A549 (cell line): ENCODE measurements around the gene IDI1. TPM values are rescaled to one million over a fixed set of nuclear protein-coding genes. Genes with fewer than 3 reads are reported as not detected.
A peak's percentile ranks its signal among the peaks of the same experiment; 100 is the strongest.
"Not testable (repeated sequence)": the region's sequence is repeated elsewhere in the genome, so short reads cannot be mapped to it uniquely, and the experiment has no call there.

ENCODE experiments used
- ATAC-seq, 2 experiments: fragments of 200-7000 bp in 1 of 2; fragments of >200 bp in 1 of 2; cut with Nextera tagmentation in 1 of 2; cut with Tn5 transposase in 1 of 2; 3 replicates each; pipeline versions ENCODE4 v1.8.0 to v1.9.1; 2018 to 2020; ENCODE audit warnings: mild to moderate bottlenecking in 1 of 2, moderate library complexity in 1 of 2
- CTCF ChIA-PET: fragments of 300-600 bp; sonication (Branson Sonifier 250); formaldehyde crosslinking; extraction: SDS; loops from one replicate; lab custom pipeline; 2021; ENCODE audit warnings: antibody characterized with exemption, inconsistent platforms; lab: Yijun Ruan, JAX
- POLR2A ChIA-PET: fragments of 350-600 bp; formaldehyde crosslinking; extraction: SDS; loops from one replicate; lab custom pipeline; 2021; ENCODE audit warnings: antibody characterized with exemption, inconsistent platforms; lab: Yijun Ruan, JAX
- DNase-seq, 2 experiments: peaks; one replicate each; pipeline versions ENCODE4 v3.0.0 to v3.0.0-alpha.2; 2011 to 2016; ENCODE audit warnings: low read depth in 1 of 2, low spot score in 1 of 2
- FAIRE-seq: peaks from 2 replicates; lab custom pipeline; 2011; peaks lifted over from hg19 to GRCh38; lab: Jason Lieb, UNC
- H3K27ac ChIP-seq, 2 experiments: fragments of >200 bp; sonication (Bioruptor Twin); formaldehyde crosslinking; 3 replicates each; pipeline ENCODE4 v1.5.1; 2016 to 2017
- H3K4me1 ChIP-seq: fragments of >200 bp; sonication (Bioruptor Twin); formaldehyde crosslinking; 3 replicates; pipeline ENCODE4 v1.6.1; 2016
- H3K4me2 ChIP-seq: fragments of >200 bp; sonication (Bioruptor Twin); formaldehyde crosslinking; 3 replicates; pipeline ENCODE4 v1.6.1; 2016
- H3K4me3 ChIP-seq: fragments of >200 bp; sonication (Bioruptor Twin); formaldehyde crosslinking; 3 replicates; pipeline ENCODE4 v1.5.1; 2016
- H3K9me3 ChIP-seq: fragments of >200 bp; sonication (Bioruptor Twin); formaldehyde crosslinking; 3 replicates; pipeline ENCODE4 v1.6.1; 2016
- ATOH8 ChIP-seq: fragments of 250-450 bp; sonication (Bioruptor Pico); IDR thresholded peaks from 2 replicates; pipeline ENCODE4 v1.5.0; 2020; ENCODE audit warnings: low read depth, mild to moderate bottlenecking, moderate library complexity
- BCL3 ChIP-seq: fragments of >200 bp; sonication (Bioruptor Twin); formaldehyde crosslinking; IDR thresholded peaks from 3 replicates; pipeline ENCODE4 v1.6.1; 2016
- BHLHE40 ChIP-seq: IDR thresholded peaks from 2 replicates; pipeline ENCODE4 v1.6.1; 2012; ENCODE audit warnings: low read depth, low read length, inconsistent platforms
- CBX2 ChIP-seq: fragments of 200-600 bp; sonication (generic); IDR thresholded peaks from 2 replicates; pipeline ENCODE4 v1.6.1; 2016; ENCODE audit warnings: low read depth, mild to moderate bottlenecking, borderline replicate concordance
- CBX8 ChIP-seq: fragments of 200-600 bp; sonication (generic); IDR thresholded peaks from 2 replicates; pipeline ENCODE4 v1.6.1; 2016
- CEBPB ChIP-seq, 2 experiments: fragments of >200 bp in 1 of 2; sonication (Bioruptor Twin) in 1 of 2; formaldehyde crosslinking in 1 of 2; IDR thresholded peaks; 2 replicates each; pipeline ENCODE4 v1.6.1; 2012 to 2016
- CTCF ChIP-seq: fragments of >200 bp; sonication (Bioruptor Twin); formaldehyde crosslinking; IDR thresholded peaks from 3 replicates; pipeline ENCODE4 v1.5.1; 2016
- EHF ChIP-seq: fragments of 250-450 bp; sonication (Bioruptor Pico); IDR thresholded peaks from 2 replicates; pipeline ENCODE4 v1.5.0; 2020; ENCODE audit warnings: mild to moderate bottlenecking
- EHMT2 ChIP-seq: fragments of 200-600 bp; sonication (generic); IDR thresholded peaks from 2 replicates; pipeline ENCODE4 v1.6.1; 2016; ENCODE audit warnings: antibody characterized with exemption, low read depth, mild to moderate bottlenecking, moderate library complexity
- ELK1 ChIP-seq: fragments of 150-350 bp; IDR thresholded peaks from 2 replicates; pipeline ENCODE4 v1.6.1; 2014; ENCODE audit warnings: low read depth, mild to moderate bottlenecking, low read length
- EP300 ChIP-seq, 2 experiments: fragments of >200 bp; sonication (Bioruptor Twin); formaldehyde crosslinking; IDR thresholded peaks; 2 replicates in 1 of 2; 3 replicates in 1 of 2; pipeline ENCODE4 v1.6.1; 2016 to 2017
- FOSB ChIP-seq: fragments of 250-450 bp; sonication (Bioruptor Pico); IDR thresholded peaks from 2 replicates; pipeline ENCODE4 v1.5.0; 2020; ENCODE audit warnings: mild to moderate bottlenecking, moderate library complexity
- FOSL2 ChIP-seq, 2 experiments: fragments of 450-650 bp in 1 of 2; fragments of >200 bp in 1 of 2; sonication (Bioruptor Twin) in 1 of 2; formaldehyde crosslinking; IDR thresholded peaks; 2 replicates each; pipeline versions ENCODE4 v1.5.0 to v1.6.1; 2016 to 2020; ENCODE audit warnings: mild to moderate bottlenecking in 1 of 2, moderate library complexity in 1 of 2
- HMGXB4 ChIP-seq: fragments of 250-450 bp; sonication (Bioruptor Pico); IDR thresholded peaks from 2 replicates; pipeline ENCODE4 v1.5.0; 2021; ENCODE audit warnings: mild to moderate bottlenecking, moderate library complexity, borderline replicate concordance
- HOXB13 ChIP-seq: fragments of 250-450 bp; sonication (Bioruptor Pico); IDR thresholded peaks from 2 replicates; pipeline ENCODE4 v1.5.0; 2020; ENCODE audit warnings: low read depth, mild to moderate bottlenecking, moderate library complexity
- HOXB5 ChIP-seq: fragments of 250-450 bp; sonication (Bioruptor Pico); IDR thresholded peaks from 2 replicates; pipeline ENCODE4 v1.5.0; 2020; ENCODE audit warnings: mild to moderate bottlenecking, moderate library complexity
- JUN ChIP-seq, 2 experiments: fragments of >200 bp; sonication (Bioruptor Twin); formaldehyde crosslinking; IDR thresholded peaks; 2 replicates in 1 of 2; 3 replicates in 1 of 2; pipeline ENCODE4 v1.6.1; 2016 to 2017
- KDM1A ChIP-seq: fragments of 200-600 bp; sonication (generic); IDR thresholded peaks from 2 replicates; pipeline ENCODE4 v1.6.1; 2016; ENCODE audit warnings: low read depth, mild to moderate bottlenecking
- KDM5A ChIP-seq: fragments of 200-600 bp; sonication (generic); IDR thresholded peaks from 2 replicates; pipeline ENCODE4 v1.6.1; 2016; ENCODE audit warnings: antibody characterized with exemption, mild to moderate bottlenecking
- MAFK ChIP-seq: fragments of 450-650 bp; IDR thresholded peaks from 2 replicates; pipeline ENCODE4 v1.6.1; 2014; ENCODE audit not compliant: partially characterized antibody
- MAX ChIP-seq: IDR thresholded peaks from 2 replicates; pipeline ENCODE4 v1.6.1; 2012
- NPAS2 ChIP-seq: fragments of 250-450 bp; sonication (Bioruptor Pico); IDR thresholded peaks from 2 replicates; pipeline ENCODE4 v1.8.0; 2022; ENCODE audit warnings: mild to moderate bottlenecking, moderate library complexity, borderline replicate concordance
- POLR2AphosphoS2 ChIP-seq: conservative IDR thresholded peaks from 2 replicates; pipeline ENCODE4 v1.6.1; 2012; ENCODE audit warnings: low read length, improper control_type of control experiment, inconsistent platforms
- RFX5 ChIP-seq: fragments of 450-650 bp; IDR thresholded peaks from 2 replicates; pipeline ENCODE4 v1.7.1; 2014; ENCODE audit warnings: antibody characterized with exemption, mild to moderate bottlenecking, moderate library complexity
- SMC3 ChIP-seq: fragments of >200 bp; sonication (Bioruptor Twin); formaldehyde crosslinking; IDR thresholded peaks from 3 replicates; pipeline ENCODE4 v1.6.1; 2018; ENCODE audit warnings: inconsistent platforms
- SREBF2 ChIP-seq: fragments of 450-650 bp; IDR thresholded peaks from 2 replicates; pipeline ENCODE4 v1.6.1; 2014; ENCODE audit warnings: mild to moderate bottlenecking, moderate library complexity
- TP53 ChIP-seq: fragments of 250-450 bp; sonication (Bioruptor Pico); IDR thresholded peaks from 2 replicates; pipeline ENCODE4 v1.5.0; 2021; ENCODE audit warnings: mild to moderate bottlenecking, moderate library complexity
- ZC3H11A ChIP-seq: fragments of 450-650 bp; IDR thresholded peaks from 2 replicates; pipeline ENCODE4 v1.6.1; 2014; ENCODE audit warnings: antibody characterized with exemption, mild to moderate bottlenecking
- WGBS: methylation state at CpG from one replicate; pipeline ENCODE4 v1.1.6; 2017; ENCODE audit errors: missing lambda C conversion rate; 5-methylcytosine and 5-hydroxymethylcytosine counted together
- polyA plus RNA-seq, 4 experiments: library from polyadenylated mRNA; depleted of rRNA in 3 of 4; stranded (reverse); fragments of >200 nt; fragmentation: RNase III in 1 of 4; extraction: RNeasy Plus Mini Kit Qiagen cat#74134 plus additional on column Dnase treatment in 1 of 4; gene quantifications; 2 replicates in 3 of 4; 3 replicates in 1 of 4; pipeline ENCODE4 v1.2.3, GENCODE V29; 2011 to 2017

The IDI1 gene
- polyA plus RNA-seq, 2 of the 4 experiments (the other 2 are of a cell fraction): 55.8 to 65.0 TPM

GRCh38 chr10:1068380-1069361 is 19.8 kb upstream of the IDI1 start:
- TF ChIP-seq BHLHE40 (no peak), MAFK (no peak), JUN (IDR thresholded peaks at IDR 0.05) (no peak), EHF (CRISPR knock-in tag) (no peak), HMGXB4 (CRISPR knock-in tag) (no peak), FOSB (CRISPR knock-in tag) (no peak), KDM1A (no peak), CTCF (no peak), ZC3H11A (no peak), NPAS2 (CRISPR knock-in tag) (no peak), CBX8 (no peak), CEBPB (IDR thresholded peaks at IDR 0.05) (no peak), EP300 (IDR thresholded peaks at IDR 0.05) (no peak), CBX2 (no peak), MAX (no peak), HOXB13 (CRISPR knock-in tag) (no peak), SREBF2 (no peak), POLR2AphosphoS2 (no peak), EHMT2 (no peak), SMC3 (no peak)
- ATAC-seq (no peak), FAIRE-seq (peak; percentile 18), DNase-seq (no peak)
- CTCF ChIA-PET: no interaction called here
- H3K27ac ChIP-seq: no peak overlapping the region
- H3K4me1 ChIP-seq: no peaks in the 10 kb centered on the region
- H3K9me3 ChIP-seq: no peaks in the 10 kb centered on the region
- no peak overlapping the region for H3K4me2 ChIP-seq
- 82% methylated on average over 10 of the region's 10 CpGs for WGBS
- POLR2A ChIA-PET: no interaction called here
- no peak overlapping the region for H3K4me3 ChIP-seq

- H3K4me2 ChIP-seq, FAIRE-seq, DNase-seq, H3K9me3 ChIP-seq, POLR2A ChIA-PET, H3K4me3 ChIP-seq, H3K4me1 ChIP-seq, H3K27ac ChIP-seq, CTCF ChIA-PET, ATAC-seq: not testable (repeated sequence)
- 91% methylated on average over 8 of the region's 8 CpGs for WGBS
Measured at GRCh38 chr10:1066734-1067133, 17.8 kb upstream of the IDI1 start.

GRCh38 chr10:1064964-1065247 is 16.0 kb upstream of the IDI1 start:
- DNase-seq: no peak
- no peak for ATAC-seq
- Histone ChIP-seq H3K4me2 (no peak overlapping the region), H3K27ac (no peak overlapping the region), H3K9me3 (no peaks in the 10 kb centered on the region), H3K4me3 (no peak overlapping the region), H3K4me1 (no peaks in the 10 kb centered on the region)
- no peak for FAIRE-seq
- ChIA-PET POLR2A (no interaction called here), CTCF (no interaction called here)
- WGBS: 92% methylated on average over 4 of the region's 4 CpGs
- TF ChIP-seq ZC3H11A (no peak), KDM5A (no peak), HOXB5 (no peak), BCL3 (no peak), ELK1 (no peak), RFX5 (no peak), BHLHE40 (no peak), ATOH8 (CRISPR knock-in tag) (no peak), HOXB13 (CRISPR knock-in tag) (no peak), FOSL2 (IDR thresholded peaks at IDR 0.05) (no peak), FOSL2 (CRISPR knock-in tag; IDR thresholded peaks at IDR 0.05) (no peak), TP53 (CRISPR knock-in tag) (no peak)
